Measurements from ENCODE around the gene RALGAPA1. TPM values are rescaled to one million over a fixed set of nuclear protein-coding genes. Genes with fewer than 3 reads are reported as not detected.

The RALGAPA1 gene
- total RNA-seq, 3 donors from 2014 or later (not counting 1 experiment from before 2014, with no cell fraction given): 66.5 to 101 (median 90.7) TPM

GRCh38 chr14:35512765-35513164 is 296.3 kb downstream of the RALGAPA1 start:
- H3K27ac Mint-ChIP-seq: no peak overlapping the region
- no peaks in the 10 kb centered on the region for H3K4me1 Mint-ChIP-seq
- H3K27ac ChIP-seq (ENCODE audit: low read length): no peak overlapping the region
- H3K4me3 ChIP-seq (ENCODE audit: low read length): no peak overlapping the region
- no peaks in the 10 kb centered on the region for H3K27me3 ChIP-seq (ENCODE audit: control insufficient read depth, insufficient read depth, low read length)
- H3K4me1 ChIP-seq (ENCODE audit: control insufficient read depth, insufficient read depth, low read length): no peaks in the 10 kb centered on the region
- DNase-seq: no peak
- no peak overlapping the region for H3K4me3 Mint-ChIP-seq
- H3K27me3 Mint-ChIP-seq (ENCODE audit: low read depth in 2 of 2): peaks cover 14 to 30% of the 10 kb centered on the region in 2 donors
- no peaks in the 10 kb centered on the region for H3K9me3 ChIP-seq (ENCODE audit: control insufficient read depth, insufficient read depth, low read length)
- no peak for ATAC-seq
- TF ChIP-seq CTCF (IDR thresholded peaks at IDR 0.05): no peak
- no peaks in the 10 kb centered on the region for H3K36me3 Mint-ChIP-seq
- no peaks in the 10 kb centered on the region for H3K36me3 ChIP-seq (ENCODE audit: control insufficient read depth, insufficient read depth, low read length)
- H3K9me3 Mint-ChIP-seq: no peaks in the 10 kb centered on the region
- WGBS (ENCODE audit: insufficient coverage): 93% methylated on average over 4 of the region's 4 CpGs
- intact Hi-C loops (cut with micrococcal nuclease): no loop called here

GRCh38 chr14:35509846-35510245 is 299.2 kb downstream of the RALGAPA1 start:
- Mint-ChIP-seq H3K36me3 (no peaks in the 10 kb centered on the region), H3K27ac (no peak overlapping the region), H3K9me3 (no peaks in the 10 kb centered on the region), H3K27me3 (ENCODE audit: low read depth in 2 of 2) (peaks cover 7 to 23% of the 10 kb centered on the region in 2 donors), H3K4me1 (no peaks in the 10 kb centered on the region), H3K4me3 (no peak overlapping the region)
- no peak overlapping the region for H3K4me3 ChIP-seq (ENCODE audit: low read length)
- no peaks in the 10 kb centered on the region for H3K36me3 ChIP-seq (ENCODE audit: control insufficient read depth, insufficient read depth, low read length)
- no peaks in the 10 kb centered on the region for H3K4me1 ChIP-seq (ENCODE audit: control insufficient read depth, insufficient read depth, low read length)
- DNase-seq: no peak
- TF ChIP-seq CTCF (IDR thresholded peaks at IDR 0.05): no peak
- no peak overlapping the region for H3K27ac ChIP-seq (ENCODE audit: low read length)
- ATAC-seq: no peak
- WGBS (ENCODE audit: insufficient coverage): 90% methylated on average over 2 of the region's 2 CpGs
- intact Hi-C loops (cut with micrococcal nuclease): no loop called here
- no peaks in the 10 kb centered on the region for H3K9me3 ChIP-seq (ENCODE audit: control insufficient read depth, insufficient read depth, low read length)
- H3K27me3 ChIP-seq (ENCODE audit: control insufficient read depth, insufficient read depth, low read length): no peaks in the 10 kb centered on the region

GRCh38 chr14:35506927-35507326 is 302.2 kb downstream of the RALGAPA1 start:
- Mint-ChIP-seq H3K9me3 (no peaks in the 10 kb centered on the region), H3K36me3 (no peaks in the 10 kb centered on the region), H3K4me3 (no peak overlapping the region), H3K4me1 (no peaks in the 10 kb centered on the region), H3K27me3 (ENCODE audit: low read depth in 2 of 2) (peaks cover 11 to 39% of the 10 kb centered on the region in 2 donors), H3K27ac (no peak overlapping the region)
- H3K36me3 ChIP-seq (ENCODE audit: control insufficient read depth, insufficient read depth, low read length): no peaks in the 10 kb centered on the region
- intact Hi-C loops (cut with micrococcal nuclease): no loop called here
- DNase-seq (no peak), ATAC-seq (no peak)
- H3K27me3 ChIP-seq (ENCODE audit: control insufficient read depth, insufficient read depth, low read length): no peaks in the 10 kb centered on the region
- no peak overlapping the region for H3K4me3 ChIP-seq (ENCODE audit: low read length)
- H3K27ac ChIP-seq (ENCODE audit: low read length): no peak overlapping the region
- H3K9me3 ChIP-seq (ENCODE audit: control insufficient read depth, insufficient read depth, low read length): no peaks in the 10 kb centered on the region
- no peak for TF ChIP-seq CTCF (IDR thresholded peaks at IDR 0.05)
- no peaks in the 10 kb centered on the region for H3K4me1 ChIP-seq (ENCODE audit: control insufficient read depth, insufficient read depth, low read length)

GRCh38 chr14:35506461-35506860 is 302.6 kb downstream of the RALGAPA1 start:
- Mint-ChIP-seq H3K4me1 (no peaks in the 10 kb centered on the region), H3K27ac (no peak overlapping the region), H3K4me3 (no peak overlapping the region), H3K36me3 (no peaks in the 10 kb centered on the region), H3K27me3 (ENCODE audit: low read depth in 2 of 2) (peaks cover 16 to 44% of the 10 kb centered on the region in 2 donors), H3K9me3 (no peaks in the 10 kb centered on the region)
- DNase-seq: no peak
- ATAC-seq: no peak
- TF ChIP-seq CTCF (IDR thresholded peaks at IDR 0.05): no peak
- Histone ChIP-seq H3K27ac (ENCODE audit: low read length) (no peak overlapping the region), H3K36me3 (ENCODE audit: control insufficient read depth, insufficient read depth, low read length) (no peaks in the 10 kb centered on the region), H3K9me3 (ENCODE audit: control insufficient read depth, insufficient read depth, low read length) (no peaks in the 10 kb centered on the region), H3K4me1 (ENCODE audit: control insufficient read depth, insufficient read depth, low read length) (no peaks in the 10 kb centered on the region), H3K27me3 (ENCODE audit: control insufficient read depth, insufficient read depth, low read length) (no peaks in the 10 kb centered on the region), H3K4me3 (ENCODE audit: low read length) (no peak overlapping the region)
- WGBS (ENCODE audit: insufficient coverage): 84% methylated on average over 4 of the region's 6 CpGs
- intact Hi-C loops (cut with micrococcal nuclease): no loop called here

All from natural killer cell (primary cell).